Measurements from ENCODE around the gene S100B.

- TF ChIP-seq GATA2 (IDR thresholded peaks at IDR 0.05; ENCODE audit: low read depth, low read length), result no peak
- no peak for TF ChIP-seq GATA3 (IDR thresholded peaks at IDR 0.05; ENCODE audit: low read depth, low read length)
These were observed 11.8 kb upstream of the S100B start for GRCh38 chr21:46616656-46617055.
